ENCODE data around the gene MYO19.

DNA sequence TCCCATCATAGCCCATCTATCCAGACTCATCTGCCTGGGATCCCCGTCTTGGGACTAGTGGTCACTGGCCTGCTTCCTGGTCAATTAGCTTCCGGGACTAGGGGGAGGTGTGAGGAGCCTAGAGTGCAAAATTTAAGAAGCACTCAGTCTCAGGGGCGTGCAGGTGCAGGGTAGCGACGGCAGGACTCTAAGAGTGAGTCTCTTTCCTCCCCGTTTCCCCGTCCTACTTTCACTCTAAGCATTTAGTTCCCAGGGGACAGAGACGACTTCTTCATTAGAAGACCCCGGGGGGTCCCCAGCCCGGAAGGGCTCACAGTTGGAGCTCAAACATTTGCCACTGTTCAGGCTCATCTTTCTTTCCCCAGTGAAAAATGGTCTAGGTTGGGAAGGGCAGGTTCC is 48.9 kb downstream of the MYO19 start:
- TF ChIP-seq, protein P1, sequence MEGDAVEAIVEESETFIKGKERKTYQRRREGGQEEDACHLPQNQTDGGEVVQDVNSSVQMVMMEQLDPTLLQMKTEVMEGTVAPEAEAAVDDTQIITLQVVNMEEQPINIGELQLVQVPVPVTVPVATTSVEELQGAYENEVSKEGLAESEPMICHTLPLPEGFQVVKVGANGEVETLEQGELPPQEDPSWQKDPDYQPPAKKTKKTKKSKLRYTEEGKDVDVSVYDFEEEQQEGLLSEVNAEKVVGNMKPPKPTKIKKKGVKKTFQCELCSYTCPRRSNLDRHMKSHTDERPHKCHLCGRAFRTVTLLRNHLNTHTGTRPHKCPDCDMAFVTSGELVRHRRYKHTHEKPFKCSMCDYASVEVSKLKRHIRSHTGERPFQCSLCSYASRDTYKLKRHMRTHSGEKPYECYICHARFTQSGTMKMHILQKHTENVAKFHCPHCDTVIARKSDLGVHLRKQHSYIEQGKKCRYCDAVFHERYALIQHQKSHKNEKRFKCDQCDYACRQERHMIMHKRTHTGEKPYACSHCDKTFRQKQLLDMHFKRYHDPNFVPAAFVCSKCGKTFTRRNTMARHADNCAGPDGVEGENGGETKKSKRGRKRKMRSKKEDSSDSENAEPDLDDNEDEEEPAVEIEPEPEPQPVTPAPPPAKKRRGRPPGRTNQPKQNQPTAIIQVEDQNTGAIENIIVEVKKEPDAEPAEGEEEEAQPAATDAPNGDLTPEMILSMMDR (IDR thresholded peaks at IDR 0.05), result no peak
- no peak for TF ChIP-seq EZH2 (IDR thresholded peaks at IDR 0.05)
